HEK293 (cell line): ENCODE results near the gene VSTM2B.

Source experiments
- GLIS1 ChIP-seq: fragments of 450-650 bp; formaldehyde crosslinking; IDR thresholded peaks from 2 replicates; pipeline ENCODE4 v1.5.1; 2016; ENCODE audit warnings: missing biosample characterization, missing genetic modification characterization
- MYNN ChIP-seq: fragments of 450-650 bp; formaldehyde crosslinking; IDR thresholded peaks from 2 replicates; pipeline ENCODE4 v1.5.1; 2016; ENCODE audit warnings: missing biosample characterization, missing genetic modification characterization, borderline replicate concordance
- PBX3 ChIP-seq: sonication (generic); formaldehyde crosslinking; IDR thresholded peaks from 2 replicates; pipeline ENCODE4 v1.8.1; 2022; ENCODE audit warnings: mild to moderate bottlenecking, moderate library complexity, missing genetic modification reagents
- ZNF239 ChIP-seq: fragments of 450-650 bp; formaldehyde crosslinking; IDR thresholded peaks from 2 replicates; pipeline ENCODE4 v1.5.1; 2016; ENCODE audit warnings: missing biosample characterization, missing genetic modification characterization
- ZNF292 ChIP-seq: fragments of 450-650 bp; formaldehyde crosslinking; IDR thresholded peaks from 2 replicates; pipeline ENCODE4 v1.5.1; 2016; ENCODE audit warnings: low read depth, missing biosample characterization, missing genetic modification characterization, borderline replicate concordance
- ZNF501 ChIP-seq: fragments of 450-650 bp; formaldehyde crosslinking; IDR thresholded peaks from 2 replicates; pipeline ENCODE4 v1.5.1; 2016; ENCODE audit warnings: missing biosample characterization, missing genetic modification characterization
- ZNF645 ChIP-seq: fragments of 450-650 bp; formaldehyde crosslinking; IDR thresholded peaks from 2 replicates; pipeline ENCODE4; 2016; ENCODE audit warnings: missing biosample characterization, missing genetic modification characterization
- ZNF664 ChIP-seq: fragments of 450-650 bp; formaldehyde crosslinking; IDR thresholded peaks from 2 replicates; pipeline ENCODE4 v1.5.1; 2016; ENCODE audit warnings: missing biosample characterization, missing genetic modification characterization
- ZNF792 ChIP-seq: fragments of 450-650 bp; formaldehyde crosslinking; IDR thresholded peaks from 2 replicates; pipeline ENCODE4 v1.5.1; 2016; ENCODE audit warnings: missing biosample characterization, missing genetic modification characterization
- ZSCAN4 ChIP-seq: fragments of 450-650 bp; formaldehyde crosslinking; IDR thresholded peaks from 2 replicates; pipeline ENCODE4 v1.5.1; 2017; ENCODE audit warnings: missing biosample characterization, missing genetic modification characterization
- TF ChIP-seq, protein P1 (sequence below): fragments of 450-650 bp; formaldehyde crosslinking; IDR thresholded peaks from 2 replicates; pipeline ENCODE4 v1.5.1; 2016; ENCODE audit warnings: missing biosample characterization, missing genetic modification characterization
- TF ChIP-seq, protein P2 (sequence below): fragments of 450-650 bp; formaldehyde crosslinking; IDR thresholded peaks from 2 replicates; pipeline ENCODE4 v1.5.1; 2016; ENCODE audit warnings: missing biosample characterization, missing genetic modification characterization
- TF ChIP-seq, protein P3 (sequence below): fragments of 450-650 bp; formaldehyde crosslinking; IDR thresholded peaks from 2 replicates; pipeline ENCODE4 v1.5.1; 2016; ENCODE audit warnings: missing biosample characterization, missing genetic modification characterization

- no peak for TF ChIP-seq ZNF664 (tag by site-specific recombination)
- TF ChIP-seq ZNF292 (tag by site-specific recombination), result no peak
- no peak for TF ChIP-seq GLIS1
- TF ChIP-seq ZNF501 (tag by site-specific recombination), result no peak
- no peak for TF ChIP-seq MYNN (tag by site-specific recombination)
- TF ChIP-seq, protein P1, sequence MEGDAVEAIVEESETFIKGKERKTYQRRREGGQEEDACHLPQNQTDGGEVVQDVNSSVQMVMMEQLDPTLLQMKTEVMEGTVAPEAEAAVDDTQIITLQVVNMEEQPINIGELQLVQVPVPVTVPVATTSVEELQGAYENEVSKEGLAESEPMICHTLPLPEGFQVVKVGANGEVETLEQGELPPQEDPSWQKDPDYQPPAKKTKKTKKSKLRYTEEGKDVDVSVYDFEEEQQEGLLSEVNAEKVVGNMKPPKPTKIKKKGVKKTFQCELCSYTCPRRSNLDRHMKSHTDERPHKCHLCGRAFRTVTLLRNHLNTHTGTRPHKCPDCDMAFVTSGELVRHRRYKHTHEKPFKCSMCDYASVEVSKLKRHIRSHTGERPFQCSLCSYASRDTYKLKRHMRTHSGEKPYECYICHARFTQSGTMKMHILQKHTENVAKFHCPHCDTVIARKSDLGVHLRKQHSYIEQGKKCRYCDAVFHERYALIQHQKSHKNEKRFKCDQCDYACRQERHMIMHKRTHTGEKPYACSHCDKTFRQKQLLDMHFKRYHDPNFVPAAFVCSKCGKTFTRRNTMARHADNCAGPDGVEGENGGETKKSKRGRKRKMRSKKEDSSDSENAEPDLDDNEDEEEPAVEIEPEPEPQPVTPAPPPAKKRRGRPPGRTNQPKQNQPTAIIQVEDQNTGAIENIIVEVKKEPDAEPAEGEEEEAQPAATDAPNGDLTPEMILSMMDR (tag by site-specific recombination), result no peak
- TF ChIP-seq PBX3 (CRISPR knock-in tag), result no peak
- TF ChIP-seq ZNF645 (tag by site-specific recombination), result no peak
- TF ChIP-seq ZSCAN4 (tag by site-specific recombination), result no peak
- TF ChIP-seq ZNF792 (tag by site-specific recombination), result no peak
- TF ChIP-seq, protein P2, sequence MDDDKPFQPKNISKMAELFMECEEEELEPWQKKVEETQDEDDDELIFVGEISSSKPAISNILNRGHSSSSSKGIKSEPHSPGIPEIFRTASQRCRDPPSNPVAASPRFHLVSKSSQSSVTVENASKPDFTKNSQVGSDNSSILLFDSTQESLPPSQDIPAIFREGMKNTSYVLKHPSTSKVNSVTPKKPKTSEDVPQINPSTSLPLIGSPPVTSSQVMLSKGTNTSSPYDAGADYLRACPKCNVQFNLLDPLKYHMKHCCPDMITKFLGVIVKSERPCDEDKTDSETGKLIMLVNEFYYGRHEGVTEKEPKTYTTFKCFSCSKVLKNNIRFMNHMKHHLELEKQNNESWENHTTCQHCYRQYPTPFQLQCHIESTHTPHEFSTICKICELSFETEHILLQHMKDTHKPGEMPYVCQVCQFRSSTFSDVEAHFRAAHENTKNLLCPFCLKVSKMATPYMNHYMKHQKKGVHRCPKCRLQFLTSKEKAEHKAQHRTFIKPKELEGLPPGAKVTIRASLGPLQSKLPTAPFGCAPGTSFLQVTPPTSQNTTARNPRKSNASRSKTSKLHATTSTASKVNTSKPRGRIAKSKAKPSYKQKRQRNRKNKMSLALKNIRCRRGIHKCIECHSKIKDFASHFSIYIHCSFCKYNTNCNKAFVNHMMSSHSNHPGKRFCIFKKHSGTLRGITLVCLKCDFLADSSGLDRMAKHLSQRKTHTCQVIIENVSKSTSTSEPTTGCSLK, result no peak
- TF ChIP-seq ZNF239 (tag by site-specific recombination), result no peak
- TF ChIP-seq, protein P3, sequence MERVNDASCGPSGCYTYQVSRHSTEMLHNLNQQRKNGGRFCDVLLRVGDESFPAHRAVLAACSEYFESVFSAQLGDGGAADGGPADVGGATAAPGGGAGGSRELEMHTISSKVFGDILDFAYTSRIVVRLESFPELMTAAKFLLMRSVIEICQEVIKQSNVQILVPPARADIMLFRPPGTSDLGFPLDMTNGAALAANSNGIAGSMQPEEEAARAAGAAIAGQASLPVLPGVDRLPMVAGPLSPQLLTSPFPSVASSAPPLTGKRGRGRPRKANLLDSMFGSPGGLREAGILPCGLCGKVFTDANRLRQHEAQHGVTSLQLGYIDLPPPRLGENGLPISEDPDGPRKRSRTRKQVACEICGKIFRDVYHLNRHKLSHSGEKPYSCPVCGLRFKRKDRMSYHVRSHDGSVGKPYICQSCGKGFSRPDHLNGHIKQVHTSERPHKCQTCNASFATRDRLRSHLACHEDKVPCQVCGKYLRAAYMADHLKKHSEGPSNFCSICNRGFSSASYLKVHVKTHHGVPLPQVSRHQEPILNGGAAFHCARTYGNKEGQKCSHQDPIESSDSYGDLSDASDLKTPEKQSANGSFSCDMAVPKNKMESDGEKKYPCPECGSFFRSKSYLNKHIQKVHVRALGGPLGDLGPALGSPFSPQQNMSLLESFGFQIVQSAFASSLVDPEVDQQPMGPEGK (tag by site-specific recombination), result no peak
Observed at GRCh38 chr19:29568036-29569025, 42.5 kb downstream of the VSTM2B start.
